CD4-positive, CD25-positive, alpha-beta regulatory T cell (primary cell): Measurements from ENCODE around the gene FNDC4. TPM values are rescaled to one million over a fixed set of nuclear protein-coding genes. Genes with fewer than 3 reads are reported as not detected.

Experiments
- ATAC-seq, 2 donors: fragments of 150-1000 bp; cut with Tn5 transposase; one replicate each; pipeline ENCODE4 v1.10.0; 2021; ENCODE audit warnings: low read depth in 2 of 2, moderate number of reproducible peaks in 2 of 2, moderate library complexity in 1 of 2
- DNase-seq, 3 donors: peaks; one replicate each; pipeline versions ENCODE4 v3.0.0 to v3.0.0-alpha.2; 2012 to 2022; ENCODE audit warnings: mixed read lengths in 1 of 3
- H3K27ac ChIP-seq: one replicate; pipeline ENCODE4 v1.7.0; 2013; ENCODE audit warnings: mild to moderate bottlenecking, low read length; ENCODE audit not compliant: insufficient read depth, poor library complexity, severe bottlenecking
- H3K27me3 ChIP-seq: one replicate; pipeline ENCODE4 v1.7.0; 2013; ENCODE audit warnings: low read length; ENCODE audit not compliant: control insufficient read depth, insufficient read depth
- H3K36me3 ChIP-seq: one replicate; pipeline ENCODE4 v1.7.0; 2013; ENCODE audit warnings: mild to moderate bottlenecking, low read length, moderate library complexity; ENCODE audit not compliant: control insufficient read depth, insufficient read depth
- H3K4me1 ChIP-seq: 2 replicates; pipeline ENCODE4 v1.7.0; 2013; ENCODE audit warnings: mild to moderate bottlenecking, low read length; ENCODE audit not compliant: insufficient read depth, control insufficient read depth, poor library complexity, severe bottlenecking
- H3K4me3 ChIP-seq: one replicate; pipeline ENCODE4 v1.7.0; 2013; ENCODE audit warnings: low read depth, mild to moderate bottlenecking, low read length, moderate library complexity
- H3K9me3 ChIP-seq, 2 experiments: 1 replicate in 1 of 2; 2 replicates in 1 of 2; pipeline ENCODE4 v1.7.0; 2013; ENCODE audit warnings: low read length in 2 of 2, mild to moderate bottlenecking in 1 of 2, moderate library complexity in 1 of 2; ENCODE audit not compliant: control insufficient read depth in 2 of 2
- H3K27ac Mint-ChIP-seq, 3 donors: one replicate each; pipeline ENCODE4 v1.8.0; 2020 to 2022; ENCODE audit warnings: mild to moderate bottlenecking in 3 of 3, mixed read lengths in 3 of 3, moderate library complexity in 2 of 3
- H3K27me3 Mint-ChIP-seq: one replicate; pipeline ENCODE4 v1.8.0; 2022; ENCODE audit warnings: mild to moderate bottlenecking, mixed read lengths
- H3K36me3 Mint-ChIP-seq: one replicate; pipeline ENCODE4 v1.8.0; 2020; ENCODE audit warnings: mixed read lengths
- H3K4me1 Mint-ChIP-seq, 4 donors: one replicate each; pipeline ENCODE4 v1.8.0; 2020 to 2022; ENCODE audit warnings: mixed read lengths in 4 of 4, mild to moderate bottlenecking in 1 of 4
- H3K4me3 Mint-ChIP-seq, 4 donors: one replicate each; pipeline ENCODE4 v1.8.0; 2020 to 2022; ENCODE audit warnings: mild to moderate bottlenecking in 4 of 4, mixed read lengths in 4 of 4, moderate library complexity in 3 of 4
- H3K9me3 Mint-ChIP-seq, 7 donors: one replicate each; pipeline ENCODE4 v1.8.0; 2020 to 2022; ENCODE audit warnings: mixed read lengths in 7 of 7, mild to moderate bottlenecking in 3 of 7, moderate library complexity in 2 of 7
- polyA plus RNA-seq, 4 donors: library from polyadenylated mRNA; unstranded; fragments of 300-500 nt; fragmentation: Illumina TruSeq; gene quantifications; one replicate each; pipeline ENCODE4 v1.2.3, GENCODE V29; 2021
- total RNA-seq: library from RNA; stranded (reverse); gene quantifications from one replicate; pipeline ENCODE4 v1.2.3, GENCODE V29; 2022

Gene FNDC4
- total and polyA plus RNA-seq, 5 donors from 2014 or later, result 0.39 TPM; not detected in 4

GRCh38 chr2:27522400-27522945, 27.5 kb upstream of the FNDC4 start:
- no peaks in the 10 kb centered on the region for H3K9me3 Mint-ChIP-seq
- no peak overlapping the region for H3K27ac Mint-ChIP-seq
- H3K27ac ChIP-seq, result no peak overlapping the region
- no peak overlapping the region for H3K4me3 ChIP-seq
- DNase-seq (no peak), ATAC-seq (no peak)
- H3K27me3 ChIP-seq, result peaks cover 7% of the 10 kb centered on the region
- H3K4me1 Mint-ChIP-seq, result no peaks in the 10 kb centered on the region
- peaks cover 14% of the 10 kb centered on the region for H3K27me3 Mint-ChIP-seq
- H3K4me3 Mint-ChIP-seq, result no peak overlapping the region
- no peaks in the 10 kb centered on the region for H3K4me1 ChIP-seq
- no peaks in the 10 kb centered on the region for H3K36me3 ChIP-seq
- H3K36me3 Mint-ChIP-seq, result no peaks in the 10 kb centered on the region
- H3K9me3 ChIP-seq, result no peaks in the 10 kb centered on the region

DNA sequence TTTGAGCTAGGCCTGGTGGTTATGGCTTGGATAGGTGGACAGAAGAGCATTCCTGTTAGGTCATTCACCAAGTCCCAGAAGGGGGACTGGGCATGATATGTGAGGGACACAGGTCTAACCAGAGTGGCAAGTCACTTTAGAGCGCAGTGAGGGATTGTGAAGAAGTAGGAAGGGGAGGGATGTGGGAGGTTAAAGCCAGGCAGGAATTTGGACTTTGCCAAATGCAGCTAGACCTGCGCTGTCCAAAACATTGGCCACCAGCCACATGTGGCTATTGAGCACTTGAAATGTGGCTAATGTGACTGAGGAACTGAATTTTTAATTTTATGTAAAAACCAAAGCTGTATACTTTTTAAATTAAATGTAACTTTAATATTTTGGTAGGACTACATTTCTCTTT, 25.3 kb upstream of the FNDC4 start:
- Mint-ChIP-seq H3K27ac (no peak overlapping the region), H3K4me1 (no peaks in the 10 kb centered on the region), H3K4me3 (no peak overlapping the region), H3K27me3 (peaks cover 18% of the 10 kb centered on the region), H3K36me3 (no peaks in the 10 kb centered on the region), H3K9me3 (no peaks in the 10 kb centered on the region)
- Histone ChIP-seq H3K4me3 (no peak overlapping the region), H3K9me3 (no peaks in the 10 kb centered on the region), H3K36me3 (no peaks in the 10 kb centered on the region), H3K27me3 (peaks cover 5% of the 10 kb centered on the region), H3K4me1 (no peaks in the 10 kb centered on the region), H3K27ac (no peak overlapping the region)
- DNase-seq (no peak), ATAC-seq (no peak)

DNA sequence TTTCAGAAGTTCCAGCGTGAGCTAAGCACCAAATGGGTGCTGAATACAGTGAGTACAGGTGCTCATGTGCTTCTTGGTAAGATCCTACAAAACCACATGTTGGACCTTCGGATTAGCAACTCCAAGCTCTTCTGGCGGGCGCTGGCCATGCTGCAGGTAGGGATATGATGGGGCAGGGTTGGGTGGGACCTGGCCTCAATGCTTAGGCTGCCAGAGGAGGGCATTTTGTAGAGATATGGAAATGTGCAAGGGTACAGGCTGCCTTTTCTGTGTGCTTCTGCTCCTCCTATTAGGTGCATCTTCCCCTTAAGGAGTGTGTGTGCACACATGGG, 23.7 kb upstream of the FNDC4 start:
- peaks cover 19% of the 10 kb centered on the region for H3K27me3 Mint-ChIP-seq
- no peaks in the 10 kb centered on the region for H3K4me1 ChIP-seq
- no peak overlapping the region for H3K27ac Mint-ChIP-seq
- no peak overlapping the region for H3K4me3 ChIP-seq
- no peak for DNase-seq
- no peak overlapping the region for H3K4me3 Mint-ChIP-seq
- no peaks in the 10 kb centered on the region for H3K36me3 Mint-ChIP-seq
- H3K9me3 Mint-ChIP-seq, result no peaks in the 10 kb centered on the region
- H3K4me1 Mint-ChIP-seq, result no peaks in the 10 kb centered on the region
- no peaks in the 10 kb centered on the region for H3K9me3 ChIP-seq
- H3K27ac ChIP-seq, result no peak overlapping the region
- peaks cover 9% of the 10 kb centered on the region for H3K27me3 ChIP-seq
- no peaks in the 10 kb centered on the region for H3K36me3 ChIP-seq
- ATAC-seq, result no peak

DNA sequence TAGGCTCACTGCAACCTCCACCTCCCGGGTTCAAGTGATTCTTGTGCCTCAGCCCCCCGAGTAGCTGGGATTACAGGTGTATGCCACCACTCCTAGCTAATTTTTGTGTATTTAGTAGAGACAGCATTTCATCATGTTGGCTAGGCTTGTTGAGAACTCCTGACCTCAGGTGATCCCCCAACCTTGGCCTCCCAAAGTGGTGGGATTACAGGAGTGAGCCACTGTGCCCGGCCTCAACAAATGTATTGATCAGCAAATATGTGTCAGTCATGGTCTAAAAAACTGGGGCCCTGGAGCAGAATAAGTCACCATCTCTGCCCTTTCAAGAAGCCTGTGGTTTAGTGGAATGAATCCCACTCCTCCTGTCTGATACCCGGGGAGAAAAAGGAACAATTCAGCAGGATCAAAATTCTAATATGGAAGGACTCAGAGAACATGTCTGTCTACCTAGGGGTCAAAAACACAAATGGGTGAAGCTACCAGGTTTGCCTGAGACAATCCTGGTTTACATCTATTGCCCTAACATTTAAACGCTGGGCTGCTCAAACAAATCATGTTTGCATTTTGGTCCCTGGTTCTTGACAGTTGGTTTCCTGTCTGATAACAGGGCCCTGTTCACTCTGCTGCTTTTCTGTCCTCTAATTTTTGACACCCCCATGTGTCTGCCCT, 23.2 kb upstream of the FNDC4 start:
- peaks cover 9% of the 10 kb centered on the region for H3K27me3 ChIP-seq
- Mint-ChIP-seq H3K27me3 (peaks cover 22% of the 10 kb centered on the region), H3K4me3 (no peak overlapping the region), H3K4me1 (no peaks in the 10 kb centered on the region), H3K36me3 (no peaks in the 10 kb centered on the region), H3K27ac (no peak overlapping the region), H3K9me3 (no peaks in the 10 kb centered on the region)
- H3K4me1 ChIP-seq, result no peaks in the 10 kb centered on the region
- H3K36me3 ChIP-seq, result no peaks in the 10 kb centered on the region
- DNase-seq (no peak), ATAC-seq (no peak)
- H3K4me3 ChIP-seq, result no peak overlapping the region
- H3K27ac ChIP-seq, result no peak overlapping the region
- no peaks in the 10 kb centered on the region for H3K9me3 ChIP-seq

- no peaks in the 10 kb centered on the region for H3K9me3 ChIP-seq
- no peak for DNase-seq
- no peaks in the 10 kb centered on the region for H3K36me3 ChIP-seq
- no peaks in the 10 kb centered on the region for H3K36me3 Mint-ChIP-seq
- H3K27ac Mint-ChIP-seq, result no peak overlapping the region
- ATAC-seq, result no peak
- no peaks in the 10 kb centered on the region for H3K4me1 Mint-ChIP-seq
- no peak overlapping the region for H3K4me3 ChIP-seq
- no peak overlapping the region for H3K27ac ChIP-seq
- H3K4me1 ChIP-seq, result no peaks in the 10 kb centered on the region
- H3K27me3 Mint-ChIP-seq, result peaks cover 18% of the 10 kb centered on the region
- H3K27me3 ChIP-seq, result peaks cover 6% of the 10 kb centered on the region
- H3K4me3 Mint-ChIP-seq, result no peak overlapping the region
- peaks cover 0 to 1% (median 0%) of the 10 kb centered on the region in 7 donors for H3K9me3 Mint-ChIP-seq
Observed at GRCh38 chr2:27509326-27509725, 14.3 kb upstream of the FNDC4 start.

- no peak for ATAC-seq
- Mint-ChIP-seq H3K27ac (no peak overlapping the region), H3K9me3 (peaks cover 0 to 1% (median 0%) of the 10 kb centered on the region in 7 donors), H3K27me3 (peaks cover 15% of the 10 kb centered on the region), H3K4me1 (no peaks in the 10 kb centered on the region), H3K4me3 (no peak overlapping the region), H3K36me3 (no peaks in the 10 kb centered on the region)
- Histone ChIP-seq H3K27me3 (peaks cover 2% of the 10 kb centered on the region), H3K9me3 (no peaks in the 10 kb centered on the region), H3K36me3 (no peaks in the 10 kb centered on the region), H3K4me1 (no peaks in the 10 kb centered on the region), H3K4me3 (no peak overlapping the region), H3K27ac (no peak overlapping the region)
- no peak for DNase-seq
Observed at GRCh38 chr2:27507293-27507692, 12.3 kb upstream of the FNDC4 start.

DNA sequence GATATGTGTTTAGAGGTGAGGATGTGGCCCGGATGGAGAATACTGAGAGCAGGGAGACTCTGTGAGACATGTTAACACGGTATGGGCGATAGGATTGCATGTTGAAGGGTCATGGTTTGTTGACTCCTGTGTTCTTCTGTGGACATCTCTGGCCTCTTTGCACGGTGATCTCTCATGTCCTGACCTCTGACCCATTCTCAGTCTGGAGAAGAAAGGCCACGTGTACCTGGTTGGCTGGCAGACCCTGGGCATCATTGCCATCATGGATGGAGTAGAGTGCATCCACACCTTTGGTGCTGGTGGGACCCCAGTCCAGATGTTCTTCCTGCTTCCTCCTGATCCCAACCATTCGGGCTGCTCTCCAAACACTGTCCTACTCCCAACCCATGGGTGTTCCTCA, 11.6 kb upstream of the FNDC4 start:
- no peak for DNase-seq
- no peak overlapping the region for H3K4me3 Mint-ChIP-seq
- no peak overlapping the region for H3K27ac Mint-ChIP-seq

GRCh38 chr2:27502142-27502541, 7.1 kb upstream of the FNDC4 start:
- H3K4me1 Mint-ChIP-seq, result no peaks in the 10 kb centered on the region
- no peak for ATAC-seq

More for the DNA sequence above, 11.6 kb upstream of the FNDC4 start:
- H3K36me3 Mint-ChIP-seq, result no peaks in the 10 kb centered on the region
- no peaks in the 10 kb centered on the region for H3K4me1 Mint-ChIP-seq
- Histone ChIP-seq H3K4me3 (no peak overlapping the region), H3K9me3 (no peaks in the 10 kb centered on the region), H3K4me1 (no peaks in the 10 kb centered on the region), H3K27me3 (peaks cover 2% of the 10 kb centered on the region), H3K27ac (no peak overlapping the region), H3K36me3 (no peaks in the 10 kb centered on the region)
- ATAC-seq, result no peak
- H3K27me3 Mint-ChIP-seq, result peaks cover 15% of the 10 kb centered on the region
- H3K9me3 Mint-ChIP-seq, result peaks cover 0 to 1% (median 0%) of the 10 kb centered on the region in 7 donors

More at GRCh38 chr2:27502142-27502541, 7.1 kb upstream of the FNDC4 start:
- no peak overlapping the region for H3K27ac Mint-ChIP-seq
- H3K36me3 ChIP-seq, result no peaks in the 10 kb centered on the region
- no peak overlapping the region for H3K4me3 Mint-ChIP-seq
- peaks cover 4% of the 10 kb centered on the region for H3K36me3 Mint-ChIP-seq
- H3K4me1 ChIP-seq, result no peaks in the 10 kb centered on the region
- H3K9me3 ChIP-seq, result no peaks in the 10 kb centered on the region
- no peak overlapping the region for H3K27ac ChIP-seq
- peaks cover 30% of the 10 kb centered on the region for H3K27me3 Mint-ChIP-seq
- no peak overlapping the region for H3K4me3 ChIP-seq
- no peak for DNase-seq
- H3K9me3 Mint-ChIP-seq, result peaks cover 0 to 3% (median 0%) of the 10 kb centered on the region in 7 donors
- H3K27me3 ChIP-seq, result peaks cover 13% of the 10 kb centered on the region
